ENCODE data around the gene SUSD4. TPM values are rescaled to one million over a fixed set of nuclear protein-coding genes. Genes with fewer than 3 reads are reported as not detected.

The SUSD4 gene
- total RNA-seq, 3 donors from 2014 or later: 0.43 to 0.79 (median 0.77) TPM

DNA sequence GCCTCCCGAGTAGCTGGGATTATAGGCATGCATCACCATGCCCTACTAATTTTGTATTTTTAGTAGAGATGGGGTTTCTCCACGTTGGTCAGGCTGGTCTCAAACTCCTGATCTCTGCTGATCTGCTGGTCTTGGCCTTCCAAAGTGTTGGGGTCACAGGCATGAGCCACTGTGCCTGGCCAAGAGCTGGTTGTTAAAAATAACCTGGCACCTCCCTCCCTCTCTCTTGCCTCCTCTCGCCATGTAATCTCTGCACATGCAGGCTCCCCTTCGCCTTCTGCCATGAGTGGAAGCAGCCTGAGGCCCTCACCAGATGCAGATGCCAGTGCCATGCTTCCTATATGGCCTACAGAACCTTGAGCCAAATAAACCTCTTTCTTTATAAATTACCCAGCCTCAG is 146.2 kb downstream of the SUSD4 start:
- no peak for ATAC-seq
- Histone ChIP-seq H3K4me3 (no peak overlapping the region), H3K36me3 (ENCODE audit: low read depth) (no peaks in the 10 kb centered on the region), H3K4me1 (ENCODE audit: low read depth) (no peaks in the 10 kb centered on the region), H3K9me3 (peaks cover 13% of the 10 kb centered on the region)
- intact Hi-C loops (cut with DNase I, micrococcal nuclease): no loop called here
- DNase-seq: no peak
- TF ChIP-seq, protein P1, sequence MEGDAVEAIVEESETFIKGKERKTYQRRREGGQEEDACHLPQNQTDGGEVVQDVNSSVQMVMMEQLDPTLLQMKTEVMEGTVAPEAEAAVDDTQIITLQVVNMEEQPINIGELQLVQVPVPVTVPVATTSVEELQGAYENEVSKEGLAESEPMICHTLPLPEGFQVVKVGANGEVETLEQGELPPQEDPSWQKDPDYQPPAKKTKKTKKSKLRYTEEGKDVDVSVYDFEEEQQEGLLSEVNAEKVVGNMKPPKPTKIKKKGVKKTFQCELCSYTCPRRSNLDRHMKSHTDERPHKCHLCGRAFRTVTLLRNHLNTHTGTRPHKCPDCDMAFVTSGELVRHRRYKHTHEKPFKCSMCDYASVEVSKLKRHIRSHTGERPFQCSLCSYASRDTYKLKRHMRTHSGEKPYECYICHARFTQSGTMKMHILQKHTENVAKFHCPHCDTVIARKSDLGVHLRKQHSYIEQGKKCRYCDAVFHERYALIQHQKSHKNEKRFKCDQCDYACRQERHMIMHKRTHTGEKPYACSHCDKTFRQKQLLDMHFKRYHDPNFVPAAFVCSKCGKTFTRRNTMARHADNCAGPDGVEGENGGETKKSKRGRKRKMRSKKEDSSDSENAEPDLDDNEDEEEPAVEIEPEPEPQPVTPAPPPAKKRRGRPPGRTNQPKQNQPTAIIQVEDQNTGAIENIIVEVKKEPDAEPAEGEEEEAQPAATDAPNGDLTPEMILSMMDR (IDR thresholded peaks at IDR 0.05): no peak

DNA sequence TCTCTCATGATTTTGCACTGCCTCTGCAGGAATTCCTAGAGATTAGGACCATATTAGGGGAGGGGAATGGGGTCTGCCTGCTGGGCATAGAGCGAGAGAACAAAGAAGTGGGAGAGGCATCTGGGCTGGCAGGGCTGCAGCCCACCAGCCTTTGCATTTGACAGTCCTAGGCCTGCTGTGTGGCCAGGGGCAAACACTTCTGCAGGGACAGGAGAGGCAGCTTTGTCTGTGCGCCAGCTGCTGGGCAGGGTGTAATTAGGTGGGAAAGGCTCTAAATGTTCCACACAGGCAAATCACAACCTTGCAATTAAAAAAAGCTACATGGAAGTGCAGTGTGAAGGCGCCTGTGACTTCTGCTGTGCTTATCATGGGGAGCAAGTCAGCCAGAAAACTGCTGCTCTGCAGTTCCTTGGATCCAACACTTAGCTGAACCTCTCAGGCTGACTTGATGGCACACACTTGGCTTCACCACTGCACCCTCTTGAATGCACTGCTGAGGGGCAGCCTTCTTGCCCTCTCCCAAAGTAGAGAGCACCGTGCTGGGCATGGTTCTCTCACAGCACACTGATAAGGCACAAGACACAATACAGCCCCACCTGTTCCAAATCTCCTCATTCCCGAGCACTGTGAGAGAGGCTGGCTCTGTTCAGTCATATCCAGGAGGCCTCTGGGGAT is 147.3 kb downstream of the SUSD4 start:
- H3K36me3 ChIP-seq (ENCODE audit: low read depth): no peaks in the 10 kb centered on the region
- ATAC-seq (no peak), DNase-seq (no peak)
- peaks cover 13% of the 10 kb centered on the region for H3K9me3 ChIP-seq
- intact Hi-C loops (cut with DNase I, micrococcal nuclease): no loop called here
- H3K4me3 ChIP-seq: no peak overlapping the region
- H3K4me1 ChIP-seq (ENCODE audit: low read depth): no peaks in the 10 kb centered on the region
- TF ChIP-seq, protein P1 (IDR thresholded peaks at IDR 0.05): no peak

DNA sequence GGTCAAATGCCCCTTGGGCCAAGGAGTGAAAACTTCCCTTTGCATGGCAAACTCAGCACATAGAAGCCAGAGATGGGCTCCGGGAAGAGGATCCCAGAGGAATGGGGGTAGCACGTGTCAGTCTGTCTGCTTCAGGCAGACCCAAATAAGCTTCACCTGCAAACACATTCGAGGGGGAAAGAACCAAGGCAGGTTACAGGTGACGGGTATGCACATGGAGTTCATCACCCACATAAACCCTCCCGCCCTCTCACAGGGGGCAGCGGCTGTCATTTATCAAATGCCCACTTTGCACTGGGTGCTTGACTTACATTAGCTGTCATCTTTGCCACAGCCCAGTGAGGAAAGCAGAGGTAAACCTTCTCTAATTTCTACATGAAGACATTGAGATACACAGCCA is 147.9 kb downstream of the SUSD4 start:
- Histone ChIP-seq H3K4me1 (ENCODE audit: low read depth) (no peaks in the 10 kb centered on the region), H3K4me3 (no peak overlapping the region), H3K36me3 (ENCODE audit: low read depth) (no peaks in the 10 kb centered on the region), H3K9me3 (peaks cover 13% of the 10 kb centered on the region)
- TF ChIP-seq, protein P1 (IDR thresholded peaks at IDR 0.05): no peak
- DNase-seq (no peak), ATAC-seq (no peak)
- intact Hi-C loops (cut with DNase I, micrococcal nuclease): no loop called here

DNA sequence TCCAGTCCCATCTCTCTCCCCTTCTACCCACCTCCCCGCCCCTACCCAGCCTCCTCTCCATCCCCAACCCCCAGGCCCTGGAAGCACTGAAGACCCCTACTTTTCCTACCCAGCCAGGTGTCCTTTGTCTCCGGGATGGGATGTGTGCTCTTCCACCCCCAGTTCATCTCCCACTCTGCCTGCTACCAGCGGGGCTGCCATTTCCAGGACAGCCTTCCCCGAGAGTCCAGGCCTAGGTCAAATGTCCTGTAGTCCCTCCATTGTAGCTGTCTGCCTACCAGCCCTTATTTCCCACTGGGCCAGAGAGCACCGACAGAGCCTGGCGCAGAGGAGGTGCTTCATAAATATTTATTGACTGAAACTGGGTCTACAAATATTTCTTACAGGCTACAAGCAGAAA is 148.9 kb downstream of the SUSD4 start:
- Histone ChIP-seq H3K4me1 (ENCODE audit: low read depth) (no peaks in the 10 kb centered on the region), H3K9me3 (peaks cover 13% of the 10 kb centered on the region), H3K36me3 (ENCODE audit: low read depth) (no peaks in the 10 kb centered on the region), H3K4me3 (no peak overlapping the region)
- TF ChIP-seq, protein P1 (IDR thresholded peaks at IDR 0.05): no peak
- intact Hi-C loops (cut with DNase I, micrococcal nuclease): no loop called here
- no peak for DNase-seq
- ATAC-seq: no peak

DNA sequence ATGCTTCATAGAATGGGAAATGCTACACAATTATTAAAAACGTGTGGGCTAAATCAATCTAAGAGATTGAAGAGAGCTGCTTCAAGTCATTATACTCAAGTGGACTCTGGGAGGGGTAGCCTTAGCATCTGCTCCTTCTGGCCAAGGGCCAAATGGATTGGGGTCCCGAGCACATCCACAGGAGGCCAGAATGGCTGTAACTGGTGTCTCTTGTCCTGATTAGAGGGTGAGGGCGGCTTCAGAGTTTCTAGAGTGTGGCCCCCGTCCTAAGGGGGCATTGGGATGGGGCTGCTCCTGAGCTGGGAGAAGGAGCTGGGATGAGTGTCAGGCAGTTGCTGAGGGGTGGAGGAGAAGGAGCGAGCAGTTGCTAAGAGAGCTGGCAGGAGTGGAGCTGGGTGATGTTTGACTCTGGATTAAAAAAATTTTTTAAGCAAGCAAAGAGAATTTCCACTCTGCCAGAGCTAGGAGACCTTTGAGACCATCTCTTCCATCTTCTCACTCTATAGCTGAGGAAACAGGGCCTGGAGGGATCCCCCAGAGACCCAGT is 149.6 kb downstream of the SUSD4 start:
- Histone ChIP-seq H3K4me1 (ENCODE audit: low read depth) (no peaks in the 10 kb centered on the region), H3K9me3 (peaks cover 11% of the 10 kb centered on the region), H3K36me3 (ENCODE audit: low read depth) (no peaks in the 10 kb centered on the region), H3K4me3 (no peak overlapping the region)
- DNase-seq: no peak
- ATAC-seq: no peak
- TF ChIP-seq, protein P1 (IDR thresholded peaks at IDR 0.05): no peak
- intact Hi-C loops (cut with DNase I, micrococcal nuclease): no loop called here
